Naive thymus-derived CD4-positive, alpha-beta T cell (primary cell): Measurements from ENCODE around the gene IER2. TPM values are rescaled to one million over a fixed set of nuclear protein-coding genes. Genes with fewer than 3 reads are reported as not detected.

ENCODE experiments used
- ATAC-seq: fragments of 150-1000 bp; cut with Tn5 transposase; 2 replicates; pipeline ENCODE4 v1.10.0; 2021; ENCODE audit warnings: mild to moderate bottlenecking, moderate library complexity
- CTCF ChIA-PET: fragments of 350-600 bp; sonication (Branson Sonifier 250); formaldehyde crosslinking; loops from one replicate; lab custom pipeline; 2021; ENCODE audit warnings: antibody characterized with exemption; lab: Charles Lee
- POLR2A ChIA-PET: fragments of 350-600 bp; sonication (Branson Sonifier 250); formaldehyde crosslinking; loops from one replicate; lab custom pipeline; 2021; ENCODE audit warnings: antibody characterized with exemption, inconsistent platforms; lab: Charles Lee
- DNase-seq, 9 donors: peaks; one replicate each; pipeline versions ENCODE4 v3.0.0 to v3.0.0-alpha.2; 2020 to 2022; ENCODE audit warnings: mixed read lengths in 1 of 9
- H3K27ac ChIP-seq: one replicate; pipeline ENCODE4 v1.7.0; 2013; ENCODE audit warnings: mild to moderate bottlenecking, low read depth, low read length, moderate library complexity
- H3K27me3 ChIP-seq, 2 donors: one replicate each; pipeline ENCODE4 v1.7.0; 2013; ENCODE audit warnings: low read length in 2 of 2, mild to moderate bottlenecking in 2 of 2, moderate library complexity in 2 of 2; ENCODE audit not compliant: control insufficient read depth in 2 of 2, insufficient read depth in 2 of 2
- H3K36me3 ChIP-seq, 3 experiments: 1 replicate in 2 of 3; 2 replicates in 1 of 3; pipeline ENCODE4 v1.7.0; 2013; ENCODE audit warnings: low read length in 3 of 3, mild to moderate bottlenecking in 3 of 3, moderate library complexity in 1 of 3; ENCODE audit not compliant: insufficient read depth in 3 of 3, control insufficient read depth in 2 of 3
- H3K4me1 ChIP-seq, 2 donors: one replicate each; pipeline ENCODE4 v1.7.0; 2013; ENCODE audit warnings: low read length in 2 of 2, mild to moderate bottlenecking in 2 of 2, moderate library complexity in 1 of 2; ENCODE audit not compliant: control insufficient read depth in 2 of 2, insufficient read depth in 2 of 2
- H3K4me3 ChIP-seq: 2 replicates; pipeline ENCODE4 v1.7.0; 2013; ENCODE audit warnings: mild to moderate bottlenecking, low read length
- H3K9me3 ChIP-seq, 3 experiments: 1 replicate in 2 of 3; 2 replicates in 1 of 3; pipeline ENCODE4 v1.7.0; 2013; ENCODE audit warnings: low read length in 3 of 3; ENCODE audit not compliant: control insufficient read depth in 2 of 3
- H3K27ac Mint-ChIP-seq, 9 donors: one replicate each; pipeline ENCODE4 v1.8.0; 2020 to 2022; ENCODE audit warnings: mixed read lengths in 9 of 9, mild to moderate bottlenecking in 8 of 9, moderate library complexity in 5 of 9, inconsistent platforms in 2 of 9
- H3K27me3 Mint-ChIP-seq, 5 donors: one replicate each; pipeline ENCODE4 v1.8.0; 2021 to 2022; ENCODE audit warnings: mixed read lengths in 5 of 5, mild to moderate bottlenecking in 1 of 5
- H3K36me3 Mint-ChIP-seq, 5 donors: one replicate each; pipeline ENCODE4 v1.8.0; 2020 to 2022; ENCODE audit warnings: mixed read lengths in 5 of 5, mild to moderate bottlenecking in 3 of 5, inconsistent platforms in 1 of 5
- H3K4me1 Mint-ChIP-seq, 7 donors: one replicate each; pipeline ENCODE4 v1.8.0; 2020 to 2022; ENCODE audit warnings: mixed read lengths in 7 of 7, mild to moderate bottlenecking in 3 of 7, inconsistent platforms in 1 of 7
- H3K4me3 Mint-ChIP-seq, 10 donors: one replicate each; pipeline ENCODE4 v1.8.0; 2020 to 2022; ENCODE audit warnings: mild to moderate bottlenecking in 10 of 10, mixed read lengths in 10 of 10, moderate library complexity in 6 of 10, inconsistent platforms in 2 of 10
- H3K9me3 Mint-ChIP-seq, 11 donors: one replicate each; pipeline ENCODE4 v1.8.0; 2020 to 2022; ENCODE audit warnings: mixed read lengths in 11 of 11, mild to moderate bottlenecking in 4 of 11, inconsistent platforms in 1 of 11, moderate library complexity in 1 of 11
- intact Hi-C, 2 donors: fragments of 100-400 bp; cut with micrococcal nuclease; formaldehyde crosslinking; loops; one replicate each; pipeline ENCODE4 v1.15.1; 2023
- polyA plus RNA-seq, 2 donors: library from polyadenylated mRNA; unstranded; fragments of 300-500 nt; fragmentation: Illumina TruSeq; gene quantifications; one replicate each; pipeline ENCODE4 v1.2.3, GENCODE V29; 2021
- total RNA-seq, 6 experiments: library from RNA in 5 of 6; stranded (reverse) in 5 of 6; gene quantifications; 1 replicate in 5 of 6; 2 replicates in 1 of 6; pipeline ENCODE4 v1.2.3 and lab custom pipeline; 2021 to 2026

The IER2 gene
- total and polyA plus RNA-seq, 7 experiments from 2014 or later: 121 to 558 (median 149) TPM

DNA sequence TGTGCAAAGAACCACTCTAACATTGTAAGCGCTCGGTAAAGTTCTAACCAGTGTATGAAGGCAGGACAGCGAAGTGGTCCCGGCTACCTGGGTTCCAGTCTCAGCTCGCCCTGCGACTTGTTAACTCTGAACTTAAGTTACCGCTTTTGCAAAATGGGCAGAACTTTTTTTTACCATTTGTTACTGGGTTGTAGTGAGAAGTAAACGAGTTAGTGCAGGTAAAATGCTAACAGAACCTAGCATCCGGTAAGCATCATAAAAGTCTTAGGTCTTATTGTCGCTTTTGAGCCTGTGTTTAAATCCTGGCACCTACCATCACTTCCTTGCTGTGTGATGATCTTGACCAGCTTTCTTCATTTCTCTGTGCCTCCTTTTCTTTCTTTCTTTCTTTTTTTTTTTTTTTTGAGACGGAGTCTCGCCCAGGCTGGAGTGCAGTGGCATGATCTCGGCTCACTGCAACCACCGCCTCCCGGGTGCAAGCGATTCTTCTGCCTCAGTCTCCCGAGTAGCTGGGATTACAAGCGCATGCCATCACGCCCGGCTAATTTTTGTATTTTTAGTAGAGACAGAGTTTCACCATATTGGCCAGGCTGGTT is 32.9 kb upstream of the IER2 start:
- H3K27ac ChIP-seq: peak overlapping the region; percentile 75
- H3K36me3 ChIP-seq: peaks cover 0 to 32% (median 0%) of the 10 kb centered on the region in 3 experiments
- peaks cover 0 to 3% (median 0%) of the 10 kb centered on the region in 11 donors for H3K9me3 Mint-ChIP-seq
- H3K4me3 Mint-ChIP-seq: peak overlapping the region; percentile 86 to 99 (median 97)
- DNase-seq: peak in 7 of 9 donors; percentile 11 to 58 (median 51)
- no peaks in the 10 kb centered on the region for H3K27me3 ChIP-seq
- H3K4me1 Mint-ChIP-seq: peaks cover 12 to 58% (median 43%) of the 10 kb centered on the region in 7 donors
- H3K9me3 ChIP-seq: no peaks in the 10 kb centered on the region
- H3K4me3 ChIP-seq: peak overlapping the region; percentile 97
- ATAC-seq: peak; percentile 5
- ChIA-PET POLR2A (interaction anchor here (0.6 to 5.1 kb wide), 13 partner anchors 10 to 1299 kb away, joined by 3 to 53 read pairs (median 9); partner anchors contain the start of genes IER2, LYL1 and STX10), CTCF (interaction anchor here (0.7 to 4.1 kb wide), 6 partner anchors 11 to 805 kb away, joined by 3 to 19 read pairs (median 3); no protein-coding TSS in a partner anchor)
- peak overlapping the region; percentile 85 to 96 (median 91) for H3K27ac Mint-ChIP-seq
- peaks cover 0 to 4% (median 0%) of the 10 kb centered on the region in 5 donors for H3K36me3 Mint-ChIP-seq
- intact Hi-C loops: loop anchor here (2.0 to 5.0 kb wide), 6 partner anchors 18 to 965 kb away; partner anchors contain the start of genes GCDH (in 2 of the 2) and TRIR (in 1 of the 2)
- H3K27me3 Mint-ChIP-seq: no peaks in the 10 kb centered on the region
- peaks cover 25 to 30% of the 10 kb centered on the region in 2 donors for H3K4me1 ChIP-seq

DNA sequence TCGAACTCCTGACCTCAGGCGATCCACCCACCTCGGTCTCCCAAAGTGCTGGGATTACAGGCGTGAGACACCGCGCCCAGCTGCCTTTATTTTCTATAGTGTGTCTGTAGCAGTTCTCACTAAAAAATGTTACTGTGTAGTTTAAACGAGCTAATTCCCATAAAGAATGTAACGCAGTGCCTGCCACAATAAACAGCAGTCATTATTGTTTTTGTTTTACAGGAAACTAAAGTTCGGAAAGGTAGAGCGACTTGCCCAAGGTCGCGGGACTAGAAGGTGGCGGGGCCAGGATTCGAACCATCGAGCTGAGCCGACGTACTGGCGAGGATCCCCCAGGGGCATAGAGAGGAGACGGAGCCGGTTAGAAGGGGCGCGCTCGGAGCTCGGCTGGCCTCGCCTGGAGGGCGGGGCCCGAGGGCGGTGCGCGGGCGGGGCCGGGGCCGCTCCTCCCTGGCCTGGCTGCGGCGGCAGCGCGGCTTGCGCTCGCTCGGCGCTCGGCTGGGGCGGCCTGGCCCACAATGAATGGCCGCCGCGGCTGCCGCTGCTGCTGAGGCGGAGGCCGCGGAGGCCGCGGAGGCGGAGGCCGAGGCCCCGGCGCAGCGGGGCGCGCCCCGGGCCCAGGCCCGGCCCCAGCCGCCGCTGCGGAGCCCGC is 32.3 kb upstream of the IER2 start, which contains the start of gene NACC1:
Gene NACC1 (plus strand): TSS at position 493 of the 652 bp plus-strand sequence. CDS start 16,944 bp downstream, outside the sequence.
- Histone ChIP-seq H3K4me3 (peak within 1 kb of the TSS; percentile 97), H3K9me3 (no peaks in the 10 kb centered on the region), H3K27me3 (no peaks in the 10 kb centered on the region), H3K27ac (peak within 1 kb of the TSS; percentile 84), H3K36me3 (peaks cover 0 to 26% (median 0%) of the 10 kb centered on the region in 3 experiments), H3K4me1 (peaks cover 25 to 30% of the 10 kb centered on the region in 2 donors)
- H3K9me3 Mint-ChIP-seq: peaks cover 0 to 3% (median 0%) of the 10 kb centered on the region in 11 donors
- ATAC-seq (peak; percentile 95), DNase-seq (peak; percentile 81 to 94 (median 89))
- H3K36me3 Mint-ChIP-seq: peaks cover 0 to 4% (median 0%) of the 10 kb centered on the region in 5 donors
- H3K27me3 Mint-ChIP-seq: no peaks in the 10 kb centered on the region
- peak within 1 kb of the TSS; percentile 86 to 99 (median 97) for H3K4me3 Mint-ChIP-seq
- H3K4me1 Mint-ChIP-seq: peaks cover 16 to 64% (median 49%) of the 10 kb centered on the region in 7 donors
- ChIA-PET POLR2A (interaction anchor here (0.6 to 5.1 kb wide), 14 partner anchors 11 to 1298 kb away, joined by 3 to 53 read pairs (median 8); partner anchors contain the start of genes IER2, LYL1 and STX10), CTCF (interaction anchor here (0.7 to 4.1 kb wide), 6 partner anchors 10 to 805 kb away, joined by 3 to 19 read pairs (median 3); no protein-coding TSS in a partner anchor)
- H3K27ac Mint-ChIP-seq: peak within 1 kb of the TSS; percentile 85 to 96 (median 91)
- intact Hi-C loops: loop anchor here (1.0 to 5.0 kb wide), 10 partner anchors 14 to 964 kb away; partner anchors contain the start of genes GCDH (in 2 of the 2) and TRIR (in 1 of the 2)

GRCh38 chr19:13118424-13119193 is 31.6 kb upstream of the IER2 start:
- H3K36me3 Mint-ChIP-seq: peaks cover 0 to 4% (median 0%) of the 10 kb centered on the region in 5 donors
- H3K27me3 ChIP-seq: no peaks in the 10 kb centered on the region
- H3K36me3 ChIP-seq: peaks cover 0 to 19% (median 0%) of the 10 kb centered on the region in 3 experiments
- ChIA-PET POLR2A (interaction anchor here (0.7 to 5.1 kb wide), 15 partner anchors 12 to 385 kb away, joined by 3 to 53 read pairs (median 9); partner anchors contain the start of genes IER2, LYL1 and STX10), CTCF (interaction anchor here (1.1 to 4.1 kb wide), 4 partner anchors 13 to 33 kb away, joined by 3 to 19 read pairs (median 4); no protein-coding TSS in a partner anchor)
- H3K4me3 ChIP-seq: peak overlapping the region; percentile 54
- H3K4me3 Mint-ChIP-seq: peak overlapping the region; percentile 73 to 94 (median 84)
- H3K27ac Mint-ChIP-seq: peak overlapping the region; percentile 17 to 94 (median 56)
- H3K9me3 Mint-ChIP-seq: peaks cover 0 to 3% (median 0%) of the 10 kb centered on the region in 11 donors
- no peaks in the 10 kb centered on the region for H3K27me3 Mint-ChIP-seq
- peak overlapping the region; percentile 84 for H3K27ac ChIP-seq
- H3K9me3 ChIP-seq: no peaks in the 10 kb centered on the region
- intact Hi-C loops: loop anchor here (1.0 to 5.0 kb wide), 8 partner anchors 14 to 964 kb away; partner anchors contain the start of gene TRIR (in 1 of the 2)
- H3K4me1 ChIP-seq: peaks cover 25 to 30% of the 10 kb centered on the region in 2 donors
- no peak for ATAC-seq
- DNase-seq: peak in 2 of 9 donors; percentile 46 to 68
- peaks cover 17 to 69% (median 49%) of the 10 kb centered on the region in 7 donors for H3K4me1 Mint-ChIP-seq

GRCh38 chr19:13119627-13120026 is 30.6 kb upstream of the IER2 start:
- H3K27me3 Mint-ChIP-seq: no peaks in the 10 kb centered on the region
- no peak for DNase-seq
- ChIA-PET CTCF (interaction anchor here (0.9 to 1.4 kb wide), 3 partner anchors 15 to 154 kb away, joined by 3 to 5 read pairs (median 4); no protein-coding TSS in a partner anchor), POLR2A (interaction anchor here (1.0 to 2.3 kb wide), 4 partner anchors 14 to 33 kb away, joined by 3 to 11 read pairs (median 5); partner anchors contain the start of genes IER2 and STX10)
- Histone ChIP-seq H3K27me3 (no peaks in the 10 kb centered on the region), H3K9me3 (no peaks in the 10 kb centered on the region), H3K4me3 (peak overlapping the region; percentile 38), H3K4me1 (peaks cover 25 to 30% of the 10 kb centered on the region in 2 donors), H3K27ac (peak overlapping the region; percentile 84), H3K36me3 (peaks cover 0 to 13% (median 0%) of the 10 kb centered on the region in 3 experiments)
- peaks cover 0 to 4% (median 0%) of the 10 kb centered on the region in 5 donors for H3K36me3 Mint-ChIP-seq
- H3K9me3 Mint-ChIP-seq: peaks cover 0 to 3% (median 0%) of the 10 kb centered on the region in 11 donors
- peak overlapping the region; percentile 73 to 94 (median 84) for H3K4me3 Mint-ChIP-seq
- peak overlapping the region in 7 of 9 donors; percentile 38 to 94 (median 43) for H3K27ac Mint-ChIP-seq
- intact Hi-C loops: loop anchor here (2.0 to 5.0 kb wide), 5 partner anchors 13 to 963 kb away; partner anchors contain the start of gene TRIR (in 1 of the 2)
- no peak for ATAC-seq
- peaks cover 17 to 69% (median 49%) of the 10 kb centered on the region in 7 donors for H3K4me1 Mint-ChIP-seq

GRCh38 chr19:13120031-13120430 is 30.2 kb upstream of the IER2 start:
- ChIA-PET POLR2A (interaction anchor here (1.0 to 2.3 kb wide), 5 partner anchors 15 to 33 kb away, joined by 3 to 11 read pairs (median 3); partner anchors contain the start of genes IER2 and STX10), CTCF (interaction anchor here (0.9 to 1.4 kb wide), 2 partner anchors 76 to 155 kb away, joined by 3 to 5 read pairs; no protein-coding TSS in a partner anchor)
- DNase-seq (no peak), ATAC-seq (no peak)
- Mint-ChIP-seq H3K9me3 (peaks cover 0 to 3% (median 0%) of the 10 kb centered on the region in 11 donors), H3K4me1 (peaks cover 17 to 69% (median 49%) of the 10 kb centered on the region in 7 donors), H3K36me3 (peaks cover 0 to 4% (median 0%) of the 10 kb centered on the region in 5 donors), H3K27me3 (no peaks in the 10 kb centered on the region), H3K27ac (peak overlapping the region in 1 of 9 donors; percentile 29), H3K4me3 (peak overlapping the region in 8 of 10 donors; percentile 30 to 94 (median 84))
- intact Hi-C loops: no loop called here
- Histone ChIP-seq H3K4me1 (peaks cover 25 to 30% of the 10 kb centered on the region in 2 donors), H3K36me3 (peaks cover 0 to 12% (median 0%) of the 10 kb centered on the region in 3 experiments), H3K4me3 (no peak overlapping the region), H3K27me3 (no peaks in the 10 kb centered on the region), H3K27ac (no peak overlapping the region), H3K9me3 (no peaks in the 10 kb centered on the region)
